Measurements from ENCODE around the gene DPEP1. TPM values are rescaled to one million over a fixed set of nuclear protein-coding genes. Genes with fewer than 3 reads are reported as not detected.
"Not testable (repeated sequence)": the region's sequence is repeated elsewhere in the genome, so short reads cannot be mapped to it uniquely, and the experiment has no call there.

DPEP1 gene
- polyA plus RNA-seq, 2 donors = 0.05 TPM; not detected in 1

GRCh38 chr16:89586218-89586617, 27.2 kb upstream of the DPEP1 start:
- Histone ChIP-seq H3K36me3 (ENCODE audit: control insufficient read depth in 2 of 2, insufficient read depth in 2 of 2, low read length in 1 of 2) (no peaks in the 10 kb centered on the region), H3K9me3 (ENCODE audit: control insufficient read depth in 2 of 2, insufficient read depth in 1 of 2, low read depth in 1 of 2, low read length in 1 of 2) (no peaks in the 10 kb centered on the region), H3K27ac (ENCODE audit: low read depth in 2 of 2, low read length in 1 of 2) (no peak overlapping the region), H3K27me3 (ENCODE audit: control insufficient read depth in 1 of 2, insufficient read depth in 2 of 2, low read length in 2 of 2) (no peaks in the 10 kb centered on the region), H3K4me1 (ENCODE audit: control insufficient read depth in 2 of 2, insufficient read depth in 2 of 2, low read length in 1 of 2) (peaks cover 0 to 11% of the 10 kb centered on the region in 2 donors), H3K4me3 (ENCODE audit: low read depth in 1 of 2, low read length in 2 of 2) (no peak overlapping the region)
- 83 to 87% methylated on average over 6 to 7 of the region's 7 CpGs for WGBS, 2 donors

GRCh38 chr16:89586853-89587252, 26.6 kb upstream of the DPEP1 start:
- no peak overlapping the region for H3K27ac ChIP-seq (ENCODE audit: low read depth in 2 of 2, low read length in 1 of 2)
- H3K27me3 ChIP-seq (ENCODE audit: control insufficient read depth in 1 of 2, insufficient read depth in 2 of 2, low read length in 2 of 2) = no peaks in the 10 kb centered on the region
- peaks cover 0 to 9% of the 10 kb centered on the region in 2 donors for H3K4me1 ChIP-seq (ENCODE audit: control insufficient read depth in 2 of 2, insufficient read depth in 2 of 2, low read length in 1 of 2)
- 74 to 90% methylated on average over 8 to 16 of the region's 25 CpGs for WGBS, 2 donors
- no peaks in the 10 kb centered on the region for H3K9me3 ChIP-seq (ENCODE audit: control insufficient read depth in 2 of 2, insufficient read depth in 1 of 2, low read depth in 1 of 2, low read length in 1 of 2)
- no peak overlapping the region for H3K4me3 ChIP-seq (ENCODE audit: low read depth in 1 of 2, low read length in 2 of 2)
- H3K36me3 ChIP-seq (ENCODE audit: control insufficient read depth in 2 of 2, insufficient read depth in 2 of 2, low read length in 1 of 2) = no peaks in the 10 kb centered on the region

- 97 to 100% methylated on average over 5 to 24 of the region's 36 CpGs for WGBS, 2 donors
- not testable (repeated sequence) for H3K4me3 ChIP-seq (ENCODE audit: low read depth in 1 of 2, low read length in 2 of 2); H3K9me3 ChIP-seq (ENCODE audit: control insufficient read depth in 2 of 2, insufficient read depth in 1 of 2, low read depth in 1 of 2, low read length in 1 of 2); H3K36me3 ChIP-seq (ENCODE audit: control insufficient read depth in 2 of 2, insufficient read depth in 2 of 2, low read length in 1 of 2); H3K27me3 ChIP-seq (ENCODE audit: control insufficient read depth in 1 of 2, insufficient read depth in 2 of 2, low read length in 2 of 2); H3K4me1 ChIP-seq (ENCODE audit: control insufficient read depth in 2 of 2, insufficient read depth in 2 of 2, low read length in 1 of 2); H3K27ac ChIP-seq (ENCODE audit: low read depth in 2 of 2, low read length in 1 of 2)
These were observed 25.8 kb upstream of the DPEP1 start for GRCh38 chr16:89587676-89588075.

GRCh38 chr16:89588413-89589109, 24.9 kb upstream of the DPEP1 start:
- WGBS, 2 donors = 90 to 93% methylated on average over 26 of the region's 26 CpGs
- no peaks in the 10 kb centered on the region for H3K9me3 ChIP-seq (ENCODE audit: control insufficient read depth in 2 of 2, insufficient read depth in 1 of 2, low read depth in 1 of 2, low read length in 1 of 2)
- no peak overlapping the region for H3K27ac ChIP-seq (ENCODE audit: low read depth in 2 of 2, low read length in 1 of 2)
- H3K36me3 ChIP-seq (ENCODE audit: control insufficient read depth in 2 of 2, insufficient read depth in 2 of 2, low read length in 1 of 2) = no peaks in the 10 kb centered on the region
- no peaks in the 10 kb centered on the region for H3K27me3 ChIP-seq (ENCODE audit: control insufficient read depth in 1 of 2, insufficient read depth in 2 of 2, low read length in 2 of 2)
- no peak overlapping the region for H3K4me3 ChIP-seq (ENCODE audit: low read depth in 1 of 2, low read length in 2 of 2)
- no peaks in the 10 kb centered on the region for H3K4me1 ChIP-seq (ENCODE audit: control insufficient read depth in 2 of 2, insufficient read depth in 2 of 2, low read length in 1 of 2)

- no peaks in the 10 kb centered on the region for H3K27me3 ChIP-seq (ENCODE audit: control insufficient read depth in 1 of 2, insufficient read depth in 2 of 2, low read length in 2 of 2)
- H3K27ac ChIP-seq (ENCODE audit: low read depth in 2 of 2, low read length in 1 of 2) = no peak overlapping the region
- no peaks in the 10 kb centered on the region for H3K4me1 ChIP-seq (ENCODE audit: control insufficient read depth in 2 of 2, insufficient read depth in 2 of 2, low read length in 1 of 2)
- H3K4me3 ChIP-seq (ENCODE audit: low read depth in 1 of 2, low read length in 2 of 2) = no peak overlapping the region
- H3K9me3 ChIP-seq (ENCODE audit: control insufficient read depth in 2 of 2, insufficient read depth in 1 of 2, low read depth in 1 of 2, low read length in 1 of 2) = no peaks in the 10 kb centered on the region
- 91 to 92% methylated on average over 21 of the region's 21 CpGs for whole genome bisulfite sequencing, 2 donors
- H3K36me3 ChIP-seq (ENCODE audit: control insufficient read depth in 2 of 2, insufficient read depth in 2 of 2, low read length in 1 of 2) = no peaks in the 10 kb centered on the region
These were observed 24.1 kb upstream of the DPEP1 start for GRCh38 chr16:89589241-89589926.

GRCh38 chr16:89593841-89594240, 19.6 kb upstream of the DPEP1 start:
- WGBS, 2 donors = 75 to 77% methylated on average over 15 of the region's 15 CpGs
- Histone ChIP-seq H3K4me1 (ENCODE audit: control insufficient read depth in 2 of 2, insufficient read depth in 2 of 2, low read length in 1 of 2) (peaks cover 0 to 2% of the 10 kb centered on the region in 2 donors), H3K36me3 (ENCODE audit: control insufficient read depth in 2 of 2, insufficient read depth in 2 of 2, low read length in 1 of 2) (no peaks in the 10 kb centered on the region), H3K27ac (ENCODE audit: low read depth in 2 of 2, low read length in 1 of 2) (no peak overlapping the region), H3K9me3 (ENCODE audit: control insufficient read depth in 2 of 2, insufficient read depth in 1 of 2, low read depth in 1 of 2, low read length in 1 of 2) (no peaks in the 10 kb centered on the region), H3K4me3 (ENCODE audit: low read depth in 1 of 2, low read length in 2 of 2) (no peak overlapping the region), H3K27me3 (ENCODE audit: control insufficient read depth in 1 of 2, insufficient read depth in 2 of 2, low read length in 2 of 2) (no peaks in the 10 kb centered on the region)

GRCh38 chr16:89595330-89596060, 17.9 kb upstream of the DPEP1 start:
- H3K27ac ChIP-seq (ENCODE audit: low read depth in 2 of 2, low read length in 1 of 2) = no peak overlapping the region
- H3K4me3 ChIP-seq (ENCODE audit: low read depth in 1 of 2, low read length in 2 of 2) = no peak overlapping the region
- H3K27me3 ChIP-seq (ENCODE audit: control insufficient read depth in 1 of 2, insufficient read depth in 2 of 2, low read length in 2 of 2) = no peaks in the 10 kb centered on the region
- H3K4me1 ChIP-seq (ENCODE audit: control insufficient read depth in 2 of 2, insufficient read depth in 2 of 2, low read length in 1 of 2) = peaks cover 0 to 14% of the 10 kb centered on the region in 2 donors
- WGBS, 2 donors = 94% methylated on average over 35 to 47 of the region's 47 CpGs
- no peaks in the 10 kb centered on the region for H3K36me3 ChIP-seq (ENCODE audit: control insufficient read depth in 2 of 2, insufficient read depth in 2 of 2, low read length in 1 of 2)
- no peaks in the 10 kb centered on the region for H3K9me3 ChIP-seq (ENCODE audit: control insufficient read depth in 2 of 2, insufficient read depth in 1 of 2, low read depth in 1 of 2, low read length in 1 of 2)

GRCh38 chr16:89596061-89596689, 17.3 kb upstream of the DPEP1 start:
- Histone ChIP-seq H3K9me3 (ENCODE audit: control insufficient read depth in 2 of 2, insufficient read depth in 1 of 2, low read depth in 1 of 2, low read length in 1 of 2) (no peaks in the 10 kb centered on the region), H3K36me3 (ENCODE audit: control insufficient read depth in 2 of 2, insufficient read depth in 2 of 2, low read length in 1 of 2) (no peaks in the 10 kb centered on the region), H3K27ac (ENCODE audit: low read depth in 2 of 2, low read length in 1 of 2) (no peak overlapping the region), H3K27me3 (ENCODE audit: control insufficient read depth in 1 of 2, insufficient read depth in 2 of 2, low read length in 2 of 2) (no peaks in the 10 kb centered on the region), H3K4me3 (ENCODE audit: low read depth in 1 of 2, low read length in 2 of 2) (no peak overlapping the region), H3K4me1 (ENCODE audit: control insufficient read depth in 2 of 2, insufficient read depth in 2 of 2, low read length in 1 of 2) (peaks cover 0 to 17% of the 10 kb centered on the region in 2 donors)
- WGBS, 2 donors = 85 to 87% methylated on average over 22 to 25 of the region's 25 CpGs

- no peaks in the 10 kb centered on the region for H3K9me3 ChIP-seq (ENCODE audit: control insufficient read depth in 2 of 2, insufficient read depth in 1 of 2, low read depth in 1 of 2, low read length in 1 of 2)
- H3K27ac ChIP-seq (ENCODE audit: low read depth in 2 of 2, low read length in 1 of 2) = no peak overlapping the region
- 87 to 92% methylated on average over 19 of the region's 19 CpGs for WGBS, 2 donors
- peaks cover 0 to 21% of the 10 kb centered on the region in 2 donors for H3K4me1 ChIP-seq (ENCODE audit: control insufficient read depth in 2 of 2, insufficient read depth in 2 of 2, low read length in 1 of 2)
- H3K27me3 ChIP-seq (ENCODE audit: control insufficient read depth in 1 of 2, insufficient read depth in 2 of 2, low read length in 2 of 2) = no peaks in the 10 kb centered on the region
- H3K36me3 ChIP-seq (ENCODE audit: control insufficient read depth in 2 of 2, insufficient read depth in 2 of 2, low read length in 1 of 2) = no peaks in the 10 kb centered on the region
- no peak overlapping the region for H3K4me3 ChIP-seq (ENCODE audit: low read depth in 1 of 2, low read length in 2 of 2)
These were observed 16.3 kb upstream of the DPEP1 start for GRCh38 chr16:89596957-89597649.

All from esophagus (tissue), 2 donors.